COR-L47 (cell line): Measurements from ENCODE around the gene CDH4.

ENCODE experiments used
- DNase-seq: peaks from one replicate; lab custom pipeline; 2025; lab: John Stamatoyannopoulos, UW

CDH4 gene

DNA sequence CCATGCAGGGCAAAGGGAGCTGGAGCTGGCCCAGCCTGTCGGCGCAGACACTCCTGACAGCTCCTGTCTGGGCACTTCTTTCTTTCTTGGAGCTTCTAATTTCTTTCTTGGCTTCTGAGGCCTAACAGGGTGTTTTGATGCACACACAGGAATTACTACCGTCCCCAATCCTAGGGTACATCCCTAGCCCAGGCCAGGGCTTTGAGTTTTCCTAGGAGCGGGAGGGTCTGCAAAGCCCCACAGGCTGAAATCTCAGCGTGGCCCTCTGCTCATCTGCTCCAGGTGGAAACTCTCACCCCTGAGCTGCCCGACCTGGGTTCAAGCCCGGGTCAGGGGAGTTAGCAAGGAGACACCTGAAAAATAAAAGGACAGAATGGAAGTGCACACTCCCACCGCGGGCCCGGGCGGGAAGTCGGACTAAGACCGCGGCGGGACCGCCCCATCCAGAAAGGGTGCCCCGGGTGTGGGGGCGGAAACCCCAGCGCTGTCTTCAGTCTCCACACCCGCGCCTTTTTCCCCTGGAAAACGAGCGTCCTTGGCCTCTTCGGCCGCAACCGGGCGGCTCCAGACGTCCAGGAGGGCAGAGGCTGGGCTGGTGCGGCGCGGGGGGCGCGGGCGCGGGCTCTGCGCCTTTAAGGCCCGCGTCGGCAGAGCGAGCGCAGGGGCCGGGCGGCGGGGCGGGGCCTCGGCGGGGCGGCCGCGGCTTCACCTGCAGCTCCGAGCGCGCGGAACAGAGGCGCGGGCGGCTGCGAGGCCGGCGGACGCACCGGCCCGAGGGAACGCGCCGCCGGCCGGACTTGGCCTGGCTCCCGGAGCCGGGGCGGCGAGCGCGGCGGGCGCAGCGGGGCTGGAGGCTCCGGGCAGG, at the start of gene CDH4:
Gene CDH4 (plus strand): TSS at position 733 of the 865 bp plus-strand sequence.
- DNase-seq: no peak

DNA sequence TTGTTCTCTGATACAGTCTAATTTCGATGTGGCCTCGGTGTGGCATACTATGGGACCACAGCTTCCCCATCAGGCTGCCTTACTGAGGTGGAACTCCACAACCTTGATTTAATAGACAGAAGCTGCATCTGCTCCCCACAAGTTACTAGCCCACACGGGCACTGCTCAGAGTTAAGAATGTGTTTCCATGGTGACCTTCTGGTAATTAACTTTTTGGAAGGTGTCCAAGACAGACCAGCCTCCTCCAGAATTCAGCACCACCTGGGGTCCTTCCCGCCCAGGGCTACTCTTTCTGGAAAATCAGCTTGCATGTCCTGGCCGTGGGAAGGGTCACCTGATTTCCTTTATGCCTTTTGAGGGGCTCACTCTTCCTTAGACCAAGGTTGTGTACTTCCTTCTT, 48.7 kb upstream of the CDH4 start:
- peak; percentile 70 for DNase-seq

DNA sequence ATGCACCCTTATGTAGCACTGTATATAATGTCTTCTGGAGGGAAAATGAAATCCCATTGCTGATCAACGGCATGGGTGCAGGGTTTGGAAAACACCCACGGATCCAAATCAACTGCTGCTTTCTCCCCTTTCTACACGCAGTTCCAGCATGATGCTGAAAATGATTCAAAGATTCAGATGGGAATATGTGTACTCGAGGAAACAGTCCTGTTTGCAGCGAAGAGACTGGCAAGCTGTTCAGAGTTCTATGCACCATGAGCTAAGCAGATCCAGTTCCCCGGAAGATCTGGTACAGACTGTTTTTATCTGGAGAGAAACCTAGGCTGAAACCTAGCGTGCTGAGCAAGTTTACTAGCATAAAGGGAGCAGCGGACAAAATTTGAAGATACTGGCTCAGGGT, 47.9 kb upstream of the CDH4 start:
- no peak for DNase-seq

DNA sequence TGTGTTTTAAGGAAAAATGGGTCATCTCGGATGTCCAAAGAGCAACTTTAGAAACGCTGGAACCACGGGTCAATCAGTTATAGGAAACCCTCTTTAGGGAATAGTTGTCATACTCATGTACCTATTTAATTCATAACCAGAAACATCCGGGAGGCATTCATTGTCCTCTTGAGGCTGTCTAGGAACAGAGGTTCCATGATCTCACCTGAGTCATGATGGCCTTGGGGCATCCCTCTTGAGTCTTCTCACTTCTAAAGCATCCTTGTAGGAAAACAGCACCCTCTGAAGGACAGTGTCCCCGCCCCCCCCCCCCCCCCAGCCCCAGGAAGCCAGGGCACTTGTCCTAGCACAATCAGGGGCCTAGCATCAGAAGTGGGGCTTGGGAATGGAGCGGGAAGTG, 46.3 kb upstream of the CDH4 start:
- no peak for DNase-seq

DNA sequence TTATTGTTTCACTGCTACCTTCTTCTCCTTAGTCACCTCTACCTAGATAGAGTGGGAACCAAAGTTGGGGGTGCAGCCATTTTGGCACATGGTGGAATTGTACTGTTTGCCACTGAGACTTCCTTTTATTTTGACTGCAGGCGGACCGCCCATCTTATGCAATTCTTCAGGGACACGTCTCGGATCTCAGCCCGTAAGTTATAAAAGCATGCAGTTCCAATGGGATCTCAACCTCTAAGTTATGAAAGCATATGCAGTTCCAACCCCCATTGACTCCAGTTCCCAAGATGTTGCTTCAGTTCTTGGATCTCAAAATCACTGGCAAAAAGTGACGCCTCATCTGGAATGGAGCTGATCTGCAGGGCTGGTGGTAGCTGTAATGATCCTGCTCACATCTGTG, 41.2 kb upstream of the CDH4 start:
- DNase-seq: no peak

DNA sequence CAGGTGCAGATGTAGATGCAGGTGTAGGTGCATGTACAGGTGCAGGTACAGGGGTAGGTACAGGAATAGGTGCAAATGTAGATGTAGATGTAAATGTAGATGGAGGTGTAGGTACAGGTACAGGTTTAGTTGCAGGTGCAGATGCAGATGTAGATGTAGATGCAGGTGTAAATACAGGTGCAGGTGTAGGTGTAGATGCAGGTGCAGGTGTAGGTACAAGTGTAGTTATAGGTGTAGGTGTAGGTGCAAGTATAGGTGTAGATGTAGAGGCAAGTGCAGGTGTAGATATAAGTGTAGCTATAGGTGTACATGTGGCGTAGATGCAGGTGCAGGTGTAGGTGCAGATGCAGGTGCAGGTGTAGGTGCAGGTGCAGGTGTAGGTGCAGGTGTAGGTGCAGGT, 34.2 kb upstream of the CDH4 start:
- no peak for DNase-seq

DNA sequence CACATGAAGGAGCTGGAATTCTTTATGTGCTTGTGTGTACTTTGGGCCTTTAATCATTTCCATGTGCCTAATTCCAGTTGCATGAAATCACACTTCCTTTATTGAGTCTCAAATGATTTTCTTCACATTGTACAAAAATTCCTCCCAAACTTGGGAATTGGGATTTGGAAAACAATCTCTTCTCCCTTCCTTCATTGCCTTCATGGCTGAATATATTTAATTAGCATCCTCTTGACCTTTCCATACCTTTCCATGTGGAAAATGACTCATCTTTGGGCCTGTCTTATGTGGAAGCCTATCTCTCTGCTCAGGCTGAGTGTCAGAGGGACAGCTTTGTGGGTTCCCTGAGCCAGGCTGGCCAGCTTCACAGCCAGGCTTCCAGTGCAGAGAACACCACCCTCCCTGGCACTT, 33.0 kb upstream of the CDH4 start:
- DNase-seq: no peak

DNA sequence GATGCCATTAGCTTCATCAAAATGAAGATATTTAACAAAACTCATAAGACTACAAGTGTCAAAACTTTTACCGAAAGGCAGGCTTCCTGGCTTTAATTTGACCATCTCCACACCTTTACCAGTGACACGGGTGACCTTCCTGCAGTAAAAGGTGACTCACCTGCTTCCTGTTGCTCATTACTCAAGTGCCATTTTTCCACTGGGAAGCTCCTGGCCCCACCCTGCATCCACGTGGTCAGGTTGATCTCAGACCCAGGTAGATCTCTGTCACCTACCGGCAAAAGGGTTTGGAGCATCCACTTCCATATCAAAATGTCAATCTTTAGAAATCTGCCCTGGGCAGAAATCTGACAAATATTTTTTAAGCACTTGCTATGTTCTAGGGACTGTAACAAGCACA, 31.9 kb upstream of the CDH4 start:
- no peak for DNase-seq

DNA sequence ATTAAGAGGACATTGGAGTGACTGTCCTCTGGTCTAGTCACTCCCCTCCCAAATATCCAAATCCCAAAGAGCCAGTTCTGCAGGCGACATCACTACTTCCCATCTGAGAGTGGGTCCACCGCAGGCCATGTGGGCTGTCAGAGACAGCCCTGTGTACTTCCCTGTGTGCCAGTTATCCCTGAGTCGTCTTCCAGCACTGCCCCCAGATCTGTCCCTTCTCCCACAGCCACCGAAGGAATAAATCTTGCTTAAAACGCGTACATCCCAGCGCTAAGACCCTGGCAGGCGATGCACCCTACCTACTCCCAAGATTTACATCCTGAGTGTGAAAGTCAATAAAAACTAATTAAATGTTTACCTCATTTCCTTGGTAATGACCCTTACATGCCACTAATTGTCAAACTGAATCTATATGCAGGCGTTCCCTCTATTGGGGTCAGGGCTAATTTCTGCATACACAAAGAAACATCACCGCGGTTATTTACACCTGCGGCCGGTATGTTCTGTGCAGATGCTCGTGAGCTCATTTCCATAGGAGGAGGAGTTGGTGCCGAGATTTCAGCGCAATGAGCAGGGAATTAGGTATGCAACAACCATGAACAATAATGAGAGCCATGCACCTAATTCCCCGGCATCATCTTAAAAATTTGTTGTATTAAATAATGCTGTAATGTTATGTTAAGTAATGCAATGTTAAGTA, 31.3 kb upstream of the CDH4 start:
- DNase-seq: no peak

DNA sequence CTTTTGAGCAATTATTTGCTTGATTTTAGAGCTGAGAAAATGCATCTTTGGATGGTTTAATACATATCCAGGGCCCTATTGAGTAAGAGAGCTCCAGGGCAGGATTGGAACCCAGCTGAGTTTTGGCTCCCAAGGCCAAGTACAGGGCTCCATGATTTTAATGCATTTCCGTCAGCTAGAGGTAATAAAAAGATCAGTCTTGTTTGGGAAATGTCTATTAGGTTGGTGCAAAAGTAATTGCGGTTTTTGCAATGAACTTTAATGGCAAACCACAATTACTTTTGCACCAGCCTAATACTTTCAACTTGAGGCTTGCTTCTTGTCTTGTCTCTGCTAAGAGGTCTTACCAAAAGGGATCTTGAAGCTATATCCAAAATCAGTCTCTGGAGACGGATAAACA, 29.4 kb upstream of the CDH4 start:
- no peak for DNase-seq

DNA sequence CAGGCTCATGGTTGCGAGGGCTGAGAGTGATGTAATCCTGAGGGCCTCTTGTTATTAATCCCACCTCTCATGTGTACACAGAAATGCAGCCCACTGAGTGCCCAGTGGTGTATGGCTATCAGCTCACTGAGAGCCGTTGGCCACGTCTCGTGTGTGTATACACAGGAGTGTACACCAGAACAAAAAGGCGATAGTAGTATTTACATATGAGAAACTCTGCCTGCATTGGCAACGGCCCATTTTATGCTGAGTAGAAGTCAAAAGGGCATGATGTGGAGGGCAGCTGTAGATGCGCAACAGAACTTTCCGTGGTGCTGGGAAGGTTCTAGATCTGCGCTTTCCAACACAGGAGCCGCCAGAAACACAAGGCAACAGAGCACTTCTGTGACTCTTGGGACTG, 28.9 kb upstream of the CDH4 start:
- DNase-seq: no peak

DNA sequence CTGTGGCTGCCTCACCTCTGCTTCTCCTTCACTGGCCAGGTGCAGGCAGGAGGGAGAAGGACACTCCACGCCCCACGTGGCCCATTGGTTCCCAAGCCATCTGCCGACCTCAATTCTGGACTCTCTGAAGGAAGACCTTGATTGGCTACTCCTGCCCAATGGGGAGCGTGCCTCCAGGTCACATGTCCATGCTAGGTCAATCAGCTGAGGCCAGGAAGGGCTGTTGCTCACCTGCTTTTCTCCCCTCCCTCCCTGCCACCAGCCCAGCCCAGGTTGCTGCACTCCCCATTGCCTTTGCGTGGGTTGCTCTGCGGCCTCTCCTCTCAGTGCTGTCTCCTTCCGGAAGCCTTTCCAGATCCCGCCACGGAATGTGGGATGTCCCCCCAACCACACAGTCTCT, 21.9 kb upstream of the CDH4 start:
- no peak for DNase-seq

DNA sequence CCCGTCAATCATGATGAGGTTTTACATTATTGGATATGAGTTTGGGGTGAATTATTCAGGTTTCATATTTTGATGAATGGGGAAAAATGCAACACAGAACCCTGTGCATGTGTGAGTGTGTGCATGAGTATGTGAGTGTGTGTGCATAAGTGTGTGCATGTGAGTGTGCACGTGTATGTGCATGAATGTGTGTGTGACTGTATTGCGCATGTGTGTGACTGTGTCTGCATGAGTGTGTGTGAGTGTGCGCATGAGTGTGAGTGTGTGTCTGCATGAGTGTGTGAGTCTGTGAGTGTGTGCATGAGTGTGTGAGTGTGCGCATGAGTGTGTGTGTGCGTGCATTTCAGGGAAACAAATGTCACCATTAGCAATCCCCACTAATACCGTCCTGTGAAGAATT, 18.5 kb upstream of the CDH4 start:
- no peak for DNase-seq

DNA sequence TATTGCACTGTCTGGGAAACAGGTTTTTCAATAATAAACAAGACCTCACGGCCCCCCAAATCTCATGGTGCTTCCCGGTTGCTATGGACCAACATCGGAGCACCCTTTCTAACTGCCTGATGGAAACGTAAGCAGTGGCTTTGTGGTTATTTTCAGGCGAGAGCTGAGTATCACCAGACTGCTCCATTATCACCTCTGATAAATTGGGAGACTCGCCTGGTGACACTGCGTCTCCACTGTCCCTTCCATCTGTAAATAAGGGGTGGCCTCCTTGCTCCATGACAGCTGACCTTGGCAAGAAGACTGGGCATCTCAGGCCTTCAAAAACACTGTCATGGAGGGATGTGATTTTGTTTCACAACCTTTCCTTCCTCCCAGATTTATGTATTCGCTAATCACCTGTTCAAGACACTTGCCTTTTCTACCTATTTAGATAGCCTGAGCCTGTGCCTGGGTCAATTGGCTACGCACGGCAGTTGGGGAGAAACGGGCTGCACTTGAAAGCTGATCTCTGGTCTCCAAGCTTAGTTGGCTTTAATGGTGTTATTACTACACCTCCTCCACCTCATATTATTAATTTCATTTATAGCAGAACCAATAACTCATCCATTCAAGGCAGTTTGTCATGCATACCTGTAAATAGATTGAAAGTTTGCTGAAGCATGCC, 17.7 kb upstream of the CDH4 start:
- DNase-seq: no peak

DNA sequence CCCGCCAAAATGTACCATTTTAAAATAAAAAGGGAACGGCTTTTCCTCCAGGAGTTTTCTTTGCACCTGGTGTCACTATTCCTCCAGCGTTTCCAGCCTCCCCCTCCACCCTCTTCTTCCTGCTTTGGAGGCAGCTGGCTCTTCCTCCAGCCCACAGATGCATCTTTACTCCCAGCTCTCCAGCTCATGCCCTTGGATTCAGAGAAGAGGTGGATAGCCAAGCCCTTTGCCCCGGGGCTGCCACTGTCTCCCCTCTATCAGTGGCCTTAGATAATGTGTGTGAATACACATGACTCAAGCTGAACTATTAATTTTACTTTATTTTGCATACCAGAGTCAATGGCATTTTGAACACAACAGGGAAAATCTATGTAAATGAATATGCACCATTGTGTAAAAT, 15.3 kb upstream of the CDH4 start:
- DNase-seq: no peak

DNA sequence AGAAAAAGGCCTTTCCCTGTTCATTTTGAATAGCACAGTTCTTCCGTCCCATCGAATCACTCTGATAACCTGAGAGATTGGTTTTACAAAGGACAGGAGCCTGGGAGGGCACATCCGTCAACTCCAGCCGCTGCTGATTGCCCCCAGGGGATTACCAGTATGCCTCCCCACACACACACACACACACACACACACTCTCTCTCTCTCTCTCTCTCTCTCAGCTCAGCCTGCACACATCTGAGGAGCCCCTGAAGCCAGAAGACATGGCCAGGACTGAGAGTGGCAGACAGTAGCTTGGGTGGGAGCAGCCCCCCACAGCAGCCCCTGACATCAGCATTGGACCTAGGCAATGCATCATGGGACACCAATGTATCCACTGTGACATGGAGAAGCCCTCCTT, 13.2 kb upstream of the CDH4 start:
- DNase-seq: no peak

DNA sequence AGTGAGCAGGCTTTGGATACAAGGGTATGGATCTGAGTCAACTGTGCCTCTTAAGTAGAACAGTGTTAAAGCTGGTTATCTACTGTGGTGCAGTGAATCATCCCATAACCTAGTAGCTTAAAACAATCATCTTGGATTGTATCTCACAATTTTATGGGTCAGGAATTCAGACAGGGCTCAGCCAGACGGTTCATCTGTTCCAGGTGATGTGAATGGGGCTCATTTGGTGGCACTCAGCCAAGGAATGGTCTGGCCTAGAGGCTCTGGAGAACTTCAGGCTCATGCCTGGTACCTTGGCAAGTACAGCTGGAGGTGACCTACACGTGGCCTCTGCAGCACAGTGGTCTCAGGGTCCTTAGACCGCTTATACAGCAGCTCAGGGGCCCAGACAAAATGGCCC, 11.2 kb upstream of the CDH4 start:
- DNase-seq: no peak

DNA sequence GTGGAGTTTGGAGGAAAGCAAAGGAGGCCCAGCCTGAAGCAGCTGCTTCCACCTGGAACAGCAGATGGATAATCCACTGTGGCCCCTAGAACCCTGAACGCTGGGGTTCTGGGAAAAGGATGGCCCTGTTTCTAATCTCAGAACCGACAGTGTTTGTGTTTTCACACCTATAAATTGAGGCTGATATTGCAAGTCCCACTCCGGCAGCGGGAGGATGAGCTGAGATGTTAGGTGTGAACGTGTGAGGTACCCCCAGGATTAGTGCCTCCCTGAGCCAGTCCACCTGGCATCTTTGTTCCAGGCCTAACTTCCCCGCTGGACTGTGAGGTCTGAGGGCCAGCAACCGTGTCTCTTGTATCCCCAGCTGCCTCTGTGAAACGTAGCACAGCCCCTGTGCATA, 7.8 kb upstream of the CDH4 start:
- DNase-seq: no peak

DNA sequence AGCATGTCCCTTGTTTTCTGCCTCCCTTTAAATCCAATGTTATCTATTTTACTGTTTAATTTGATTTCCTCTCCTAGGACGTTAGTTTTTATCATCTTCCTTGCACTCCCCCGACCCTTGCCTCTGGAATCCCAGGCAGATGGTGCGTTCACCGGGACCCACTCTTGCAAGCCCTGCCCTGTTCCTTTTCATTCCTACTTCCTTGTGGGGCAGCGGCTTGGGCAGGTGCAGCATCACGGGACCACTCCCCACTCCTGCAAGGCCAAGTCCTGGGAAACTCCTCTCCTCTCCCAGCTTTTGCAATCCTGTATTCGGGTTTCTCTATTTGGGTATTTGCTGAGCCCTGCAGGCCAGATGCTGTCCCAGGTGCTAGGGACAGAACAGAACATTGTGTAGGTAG, 5.8 kb upstream of the CDH4 start:
- DNase-seq: no peak

DNA sequence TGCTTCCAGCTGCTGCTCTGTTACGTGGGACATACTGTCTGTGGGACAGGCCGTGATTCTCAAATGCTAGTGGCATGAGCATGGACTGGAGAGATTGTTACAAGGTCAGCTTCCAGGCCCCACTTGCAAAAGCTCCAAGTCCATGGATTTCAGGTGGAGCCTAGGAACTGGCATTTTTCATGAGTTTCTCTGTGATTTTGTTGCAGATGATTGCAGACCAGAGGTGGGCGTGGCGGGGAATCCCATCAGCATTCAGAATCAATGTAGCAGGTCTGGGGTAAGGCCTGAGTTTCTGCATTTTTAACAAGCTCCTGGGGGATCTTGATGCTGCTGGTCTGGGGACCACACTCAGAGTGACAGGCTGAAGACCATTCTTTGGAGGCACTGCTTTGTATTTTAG, 2.4 kb upstream of the CDH4 start:
- DNase-seq: no peak

DNA sequence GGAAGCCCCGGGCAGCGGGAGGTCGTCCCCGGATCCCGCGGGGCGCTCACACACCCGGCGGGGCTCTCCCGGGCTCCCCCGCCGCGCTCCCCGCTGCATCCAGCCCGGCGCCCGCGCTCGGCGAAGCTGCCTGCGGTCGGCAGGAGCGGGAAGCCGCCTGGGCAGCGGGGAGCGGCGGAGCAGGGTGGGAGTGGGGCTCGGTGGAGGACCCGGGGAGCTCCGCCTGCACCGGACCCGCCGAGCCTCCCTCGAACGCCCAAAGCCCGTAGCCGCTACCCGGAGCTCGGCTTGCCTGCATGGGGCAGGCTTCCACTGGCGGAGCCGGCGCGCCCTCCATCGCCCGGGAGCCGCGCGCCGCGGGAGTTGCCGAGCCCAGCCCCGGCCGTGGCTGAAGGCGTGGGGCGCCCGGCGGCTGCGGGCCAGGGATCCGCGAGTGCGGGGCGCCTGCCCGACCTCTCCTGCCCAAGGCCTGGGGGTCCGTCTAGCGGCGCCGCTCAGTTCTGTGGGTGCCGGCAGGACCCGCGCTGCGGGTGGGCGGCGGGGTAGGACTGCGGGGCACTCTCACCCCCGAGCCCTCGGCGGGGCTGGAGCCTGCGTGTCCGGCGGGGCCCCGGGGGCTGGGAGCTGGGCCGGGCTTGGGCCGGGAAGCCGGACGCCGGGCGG, 671 bp downstream of the CDH4 start:
- no peak for DNase-seq

DNA sequence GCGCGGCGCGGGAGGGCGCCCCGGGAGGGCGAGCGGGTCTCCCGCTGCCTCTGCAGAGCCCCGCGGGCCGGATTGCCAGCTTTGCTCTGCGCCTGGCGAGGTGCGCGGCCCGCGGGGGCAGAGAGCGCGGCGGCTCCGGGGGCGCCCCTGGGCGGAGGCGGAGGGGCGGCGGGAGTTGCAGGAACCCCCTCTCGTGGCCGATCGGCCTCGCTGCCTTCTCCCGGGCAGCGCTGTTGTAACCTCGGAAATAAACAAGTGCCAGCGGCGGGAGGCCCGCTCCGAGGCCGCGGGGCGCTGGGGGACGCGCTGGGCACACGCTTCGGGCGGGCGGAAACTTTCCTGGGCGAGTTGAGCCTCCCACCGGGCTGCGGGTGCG, 1.2 kb downstream of the CDH4 start:
- DNase-seq: peak; percentile 24
